NT2/D1 (cell line): ENCODE measurements around the gene TPP2.

Experiments
- SUZ12 ChIP-seq: IDR thresholded peaks from 2 replicates; pipeline ENCODE4 v1.6.1; 2011; ENCODE audit not compliant: insufficient read length, insufficient read depth; ENCODE audit errors: extremely low read depth
- YY1 ChIP-seq: IDR thresholded peaks from 2 replicates; pipeline ENCODE4 v1.6.1; 2011; ENCODE audit not compliant: insufficient read length, insufficient read depth
- ZNF274 ChIP-seq: IDR thresholded peaks from 2 replicates; pipeline ENCODE4 v1.6.1; 2011; ENCODE audit warnings: mild to moderate bottlenecking, low read depth, low read length

DNA sequence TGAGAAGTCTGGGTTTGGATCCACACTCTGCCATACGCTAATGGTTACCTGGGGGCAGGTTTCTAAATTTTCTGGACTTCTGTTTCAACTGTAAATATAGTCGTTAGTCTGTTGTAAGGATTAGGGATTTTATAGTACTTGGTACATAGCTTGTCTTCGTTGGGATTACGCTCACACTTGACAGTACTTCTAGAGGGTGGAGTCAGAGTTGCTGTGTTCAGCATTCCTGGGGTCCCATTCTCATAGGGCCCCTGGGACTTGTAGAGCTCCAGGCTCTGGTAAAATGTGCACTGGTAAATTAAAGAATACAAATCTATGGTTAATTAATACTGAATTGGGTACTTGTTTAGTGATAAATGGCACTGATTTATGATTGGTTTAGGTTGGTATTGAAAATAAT is 45.2 kb downstream of the TPP2 start:
- TF ChIP-seq SUZ12 (no peak), ZNF274 (no peak), YY1 (no peak)
